Keratinocyte (primary cell): Measurements from ENCODE around the gene GRIK2.

Experiments
- CTCF ChIP-seq, 3 experiments: IDR thresholded peaks in 1 of 3; conservative IDR thresholded peaks in 1 of 3; optimal IDR thresholded peaks in 1 of 3; 2 replicates in 2 of 3; 3 replicates in 1 of 3; pipeline versions ENCODE3 to v1.5.1; 2011; ENCODE audit warnings: low read length in 3 of 3, mild to moderate bottlenecking in 3 of 3, moderate library complexity in 2 of 3, control low read depth in 1 of 3, inconsistent platforms in 1 of 3; ENCODE audit not compliant: insufficient read depth in 2 of 3; ENCODE audit errors: extremely low read depth in 1 of 3
- EZH2 ChIP-seq: IDR thresholded peaks from one replicate; pipeline ENCODE4 v1.6.1; 2012; ENCODE audit warnings: inconsistent platforms, mild to moderate bottlenecking, low read length, moderate library complexity

- TF ChIP-seq CTCF (optimal IDR thresholded peaks at IDR 0.05 in 1 of 3, IDR thresholded peaks at IDR 0.05 in 1 of 3, conservative IDR thresholded peaks at IDR 0.05 in 1 of 3; ENCODE audit: extremely low read depth in 1 of 3, insufficient read depth in 2 of 3, low read length in 3 of 3) (no peak), EZH2 (no peak)
These were observed 318.0 kb downstream of the GRIK2 start for GRCh38 chr6:101711518-101711917.
